NCI-H1417 (cell line): ENCODE data around the gene IPPK.
A peak's percentile ranks its signal among the peaks of the same experiment; 100 is the strongest.

Experiments
- DNase-seq, 3 experiments: peaks; one replicate each; lab custom pipeline; 2025; lab: John Stamatoyannopoulos, UW

Gene IPPK

DNA sequence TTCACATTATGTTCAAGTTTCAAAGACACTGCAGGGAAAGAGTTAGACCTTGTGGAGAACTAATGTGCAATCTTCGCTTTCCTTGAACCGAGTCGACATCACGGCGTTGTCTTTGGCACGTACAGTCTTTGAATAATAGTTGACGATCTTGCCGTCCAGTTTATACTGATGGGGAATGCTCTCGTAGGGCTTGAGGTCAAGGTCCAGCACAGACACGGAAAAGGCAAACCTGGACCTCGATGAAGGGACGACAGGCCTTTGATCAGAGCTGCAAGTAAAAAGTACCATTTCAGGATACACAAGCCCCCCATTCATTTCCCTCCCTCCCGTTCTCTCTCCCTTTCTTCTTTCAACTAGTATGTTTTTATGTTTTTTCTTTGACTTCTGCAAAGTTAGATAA is 54.1 kb downstream of the IPPK start:
- no peak for DNase-seq

DNA sequence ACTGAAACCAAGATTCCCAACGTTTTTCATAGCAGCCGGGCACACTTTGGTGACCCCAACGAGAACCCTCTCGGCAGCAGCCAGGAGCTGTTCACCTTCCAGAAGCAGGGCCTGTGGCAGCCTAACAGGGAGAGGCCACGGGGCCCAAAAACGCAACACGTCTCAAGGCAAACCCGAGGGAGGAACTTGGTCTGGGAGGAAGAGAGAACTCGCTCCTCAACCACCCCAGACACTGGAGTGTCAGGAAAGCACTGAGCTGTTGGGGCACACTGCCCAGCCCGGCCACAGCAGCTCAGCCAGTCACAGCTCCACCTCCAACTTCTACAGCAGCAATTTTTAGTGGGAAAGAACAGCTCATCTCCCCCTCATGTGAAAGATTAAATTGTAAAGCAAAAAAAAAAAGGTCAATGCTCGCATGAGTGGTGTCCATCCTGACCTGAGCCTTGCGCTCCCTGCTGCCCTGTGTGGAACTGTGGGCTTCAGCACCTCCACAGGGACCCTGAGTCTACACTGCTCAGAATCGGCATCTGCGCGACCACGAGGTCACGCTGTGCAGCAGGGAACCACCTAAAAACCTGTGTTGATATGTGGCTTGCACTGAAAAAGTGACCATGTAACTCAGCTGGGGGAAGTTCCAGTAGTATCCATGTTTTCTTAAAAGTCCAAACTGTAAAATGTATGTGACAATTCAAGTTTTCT is 55.0 kb downstream of the IPPK start:
- no peak for DNase-seq

DNA sequence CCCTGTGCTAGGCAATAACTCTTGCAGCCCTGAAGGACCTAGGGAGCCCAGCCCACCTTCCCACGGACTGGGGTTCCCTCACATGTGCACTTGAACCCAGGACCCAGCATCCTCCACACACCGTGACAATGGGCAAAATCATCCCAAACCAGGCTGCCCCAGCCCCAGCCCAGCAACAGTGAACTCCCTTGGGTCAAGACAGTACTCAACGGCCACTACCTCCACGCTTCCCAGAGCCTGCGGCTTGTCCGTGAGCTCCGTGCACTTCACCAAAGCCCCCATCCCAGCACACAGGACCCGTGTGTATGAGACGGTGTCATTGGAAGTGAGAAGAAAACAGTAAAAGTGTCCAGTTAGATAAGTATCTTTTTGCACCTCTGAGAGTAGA is 55.8 kb downstream of the IPPK start:
- DNase-seq: no peak

DNA sequence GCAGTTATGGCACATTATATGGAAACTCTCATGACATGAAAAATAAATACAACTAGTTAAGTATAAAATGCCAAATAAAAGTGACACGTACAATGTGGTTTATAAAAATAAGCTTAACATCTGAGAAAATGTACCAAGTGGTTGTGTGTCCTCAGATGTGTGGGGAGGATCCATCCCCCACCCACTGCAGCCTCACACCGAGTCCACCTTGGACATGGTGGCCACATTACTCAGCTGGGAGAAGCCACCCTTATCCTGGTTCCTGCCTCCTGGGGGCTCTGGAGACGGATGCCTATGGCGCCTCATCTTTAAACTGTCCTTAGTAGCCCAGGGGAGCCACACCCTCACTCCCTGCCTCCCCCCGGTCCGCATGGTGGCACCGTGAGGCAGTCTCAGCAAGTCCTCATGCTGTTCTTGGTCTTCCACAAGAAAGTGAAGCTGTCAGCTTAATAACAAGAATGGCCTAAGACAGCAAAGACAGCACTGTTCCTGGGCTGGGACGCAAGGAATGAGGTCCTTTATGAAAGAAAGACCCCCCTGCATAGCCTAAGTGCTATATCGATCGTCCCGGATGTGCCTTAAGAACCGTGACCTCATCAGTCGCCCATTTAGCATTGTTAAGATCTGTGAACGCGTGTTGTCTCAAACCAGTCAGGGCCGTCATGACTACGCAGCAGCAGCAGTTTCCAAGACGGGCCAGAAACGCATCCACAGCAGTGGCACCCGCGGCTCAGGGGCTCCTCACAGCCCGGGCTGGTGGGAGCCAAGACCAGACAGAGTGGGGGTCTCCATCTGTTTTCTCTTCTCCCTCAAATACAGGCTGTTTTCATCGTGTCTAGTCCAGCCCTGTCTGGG is 56.4 kb downstream of the IPPK start:
- no peak for DNase-seq

DNA sequence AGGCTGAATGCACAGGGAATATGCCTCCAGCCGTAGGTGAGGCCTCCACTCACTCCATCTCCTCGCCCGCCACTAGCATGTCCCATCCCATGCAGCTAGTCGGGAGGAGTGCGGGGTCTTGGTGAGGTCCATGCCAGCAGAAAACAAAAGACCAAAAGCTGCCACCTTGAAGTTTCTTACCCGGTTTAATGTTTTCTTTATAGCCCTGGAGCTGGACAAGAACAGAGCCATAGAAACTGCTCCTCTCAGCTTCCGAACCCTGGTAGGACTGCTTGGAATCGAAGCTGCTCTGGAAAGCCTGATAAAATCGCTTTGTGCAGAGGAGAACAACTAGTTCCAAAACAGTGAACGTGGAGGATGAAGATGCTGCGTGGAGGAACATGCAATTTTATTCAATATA is 57.1 kb downstream of the IPPK start:
- no peak for DNase-seq

DNA sequence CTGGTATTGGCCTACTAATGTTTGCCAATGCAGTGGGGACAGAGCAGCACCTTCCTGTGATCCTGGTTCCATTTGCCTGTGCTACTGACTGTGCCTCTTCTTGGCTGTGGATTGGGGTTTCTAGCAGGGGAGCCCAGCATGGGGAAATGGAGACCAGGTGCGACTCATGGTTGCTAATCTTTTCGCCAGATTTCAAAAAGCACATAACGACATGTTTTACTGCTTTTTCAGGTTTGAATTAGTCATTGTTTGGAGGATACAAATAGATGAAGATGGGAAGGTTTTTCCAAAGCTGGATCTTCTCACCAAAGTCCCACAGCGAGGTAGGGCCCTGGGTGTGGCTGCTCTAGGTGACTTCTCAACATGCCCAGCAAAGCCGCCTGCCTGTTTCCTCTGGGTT is 57.6 kb downstream of the IPPK start:
- no peak for DNase-seq

DNA sequence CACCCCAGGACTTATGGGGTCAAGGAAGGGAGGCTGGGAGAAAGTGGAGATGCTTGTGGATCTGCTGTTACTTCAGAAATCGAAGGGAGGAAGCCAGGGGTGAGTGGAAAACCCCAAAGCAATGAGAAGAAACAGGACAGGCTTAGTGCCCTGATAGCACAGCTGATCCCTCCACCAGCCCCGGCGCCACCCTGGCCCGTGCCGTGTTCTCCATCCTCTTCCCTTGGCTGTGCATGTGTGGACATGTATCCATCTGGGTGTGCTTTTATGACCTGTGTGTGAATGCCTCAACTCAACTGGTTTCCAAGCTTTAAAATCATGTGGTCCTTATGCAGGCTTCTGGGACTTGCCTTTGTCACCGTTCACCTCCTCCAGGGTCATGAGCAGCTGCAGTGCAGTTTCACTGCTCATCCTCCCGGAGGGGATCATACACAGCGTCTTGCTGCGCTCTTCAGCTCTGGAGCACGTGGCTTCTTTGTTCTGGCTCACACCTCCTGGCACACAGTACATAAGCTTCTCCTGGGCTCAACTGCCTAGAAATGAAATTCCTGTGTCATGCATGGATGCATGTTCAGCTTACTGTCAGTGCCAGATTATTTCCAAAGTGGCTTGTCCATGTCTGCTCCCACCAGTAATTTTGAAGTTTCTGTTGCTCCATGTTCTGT is 58.2 kb downstream of the IPPK start:
- DNase-seq: peak in 1 of 3 experiments; percentile 48

DNA sequence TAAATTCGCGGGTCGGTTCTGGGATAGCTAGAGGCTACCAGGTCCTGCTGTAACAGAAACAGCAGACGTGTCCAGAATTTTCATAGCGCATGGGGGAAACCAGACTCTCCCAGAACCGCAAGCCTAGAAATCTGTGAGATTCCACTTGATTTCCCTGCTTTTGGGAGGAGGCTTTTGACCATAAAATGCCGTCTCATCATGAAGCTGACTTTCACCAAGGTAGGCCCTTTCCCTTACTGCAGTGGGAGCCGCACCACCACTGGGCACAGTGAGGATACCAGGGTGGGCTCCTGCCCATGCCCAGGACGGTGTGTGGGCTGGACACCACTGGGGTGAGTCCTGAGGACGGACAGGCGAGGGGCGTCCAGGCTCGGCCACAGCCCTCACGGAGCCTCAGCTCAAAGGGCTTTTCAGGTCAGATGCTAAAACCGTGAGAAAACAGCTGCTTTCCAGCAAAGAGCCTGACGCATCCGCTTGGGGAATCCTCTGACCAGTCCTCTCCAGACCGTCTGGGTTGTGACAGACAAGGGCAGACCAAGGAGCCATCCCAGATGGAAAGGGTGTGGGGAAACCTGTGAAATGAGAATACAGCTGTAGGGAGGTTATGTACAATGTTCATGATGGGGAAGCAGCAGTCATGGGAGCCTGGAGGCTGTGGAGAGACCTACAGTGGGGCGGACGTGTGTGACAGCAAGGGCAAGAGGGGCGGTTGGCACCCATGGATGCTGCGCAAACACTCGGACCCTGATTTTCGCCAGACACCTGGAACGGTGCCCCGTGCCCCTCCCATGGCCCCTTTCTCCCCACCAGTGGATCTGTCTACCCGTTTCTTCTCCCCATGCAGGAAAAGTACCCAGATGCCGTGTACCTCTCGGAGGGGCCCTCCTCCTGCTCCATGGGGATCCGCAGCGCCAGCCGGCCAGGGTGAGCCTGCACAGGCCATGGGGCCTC is 59.2 kb downstream of the IPPK start:
- DNase-seq: no peak

DNA sequence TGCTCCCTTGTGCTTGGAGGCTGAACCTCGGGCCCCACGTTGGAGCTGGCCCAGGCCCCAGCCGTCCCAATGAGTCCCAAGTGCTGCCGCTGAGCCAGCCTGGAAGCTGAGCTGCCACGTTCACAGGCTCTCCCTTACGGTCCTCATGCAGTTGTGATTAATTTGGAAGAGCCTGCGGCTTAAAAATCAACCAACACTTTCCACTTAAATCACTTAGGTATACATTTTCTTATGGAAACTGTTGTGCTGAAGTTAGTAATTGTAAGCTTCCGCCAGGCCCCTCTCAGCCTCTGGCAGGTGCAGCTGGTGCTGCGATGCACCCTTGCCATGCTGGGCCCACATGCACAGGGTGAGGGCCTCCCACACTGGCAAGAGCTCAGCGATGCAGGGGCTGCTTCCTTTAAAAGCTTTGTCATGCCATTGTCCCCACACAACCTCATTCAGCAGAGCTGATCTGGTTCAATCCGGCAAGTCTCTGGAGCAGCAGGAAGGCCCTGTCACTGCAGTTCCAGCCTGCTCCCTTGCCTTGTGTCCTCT is 61.0 kb downstream of the IPPK start:
- peak; percentile 46 to 77 (median 71) for DNase-seq

DNA sequence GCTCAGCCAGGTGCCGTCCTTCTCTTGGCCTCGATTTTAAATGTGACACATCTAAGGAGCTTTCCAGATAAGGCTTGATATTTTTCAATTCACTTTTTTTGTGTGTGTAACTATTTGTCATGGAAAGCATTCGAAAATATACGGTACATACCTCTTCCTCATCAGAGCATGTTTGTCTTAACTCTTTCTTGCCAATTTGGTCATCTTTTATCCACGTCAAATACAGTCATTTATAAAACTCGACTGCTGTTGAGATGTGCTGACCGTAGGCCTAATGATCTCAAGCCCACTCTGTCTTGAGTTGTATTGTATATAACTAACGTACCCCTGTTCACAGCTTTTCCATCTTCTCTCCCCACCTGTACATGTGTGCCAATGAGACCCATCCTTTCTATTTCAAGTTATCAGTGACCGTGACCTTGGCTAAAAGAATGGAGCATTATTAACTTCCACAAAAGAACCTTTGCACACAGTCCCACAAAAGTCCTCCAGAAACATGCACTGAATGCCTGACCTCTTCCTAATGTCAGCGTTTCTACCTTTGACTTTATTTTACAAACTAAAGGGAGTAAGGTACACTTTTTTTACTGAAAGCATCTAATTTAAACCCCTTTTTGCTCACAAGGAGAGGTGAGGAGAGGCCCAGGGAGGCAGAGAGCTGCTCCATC is 61.6 kb downstream of the IPPK start:
- no peak for DNase-seq

DNA sequence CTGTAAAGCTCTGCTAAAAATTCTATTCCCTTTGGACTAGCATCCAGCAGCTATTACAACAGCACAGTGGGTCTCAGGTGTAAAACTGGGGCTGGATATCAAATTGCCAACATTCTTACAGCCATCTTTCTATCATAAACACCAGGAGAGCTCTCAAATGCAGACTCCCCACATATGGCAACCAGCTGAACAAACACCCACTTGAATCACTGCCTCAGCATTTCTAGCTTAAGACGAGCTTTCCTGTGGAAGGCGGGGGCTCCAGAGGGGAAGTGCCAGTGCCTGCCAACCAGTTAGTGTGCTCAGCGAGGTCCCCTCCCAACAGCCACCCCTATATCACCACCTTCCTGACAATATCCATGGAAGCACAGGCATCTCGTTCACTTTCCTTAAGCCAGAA is 62.2 kb downstream of the IPPK start:
- DNase-seq: peak; percentile 70 to 95 (median 79)

DNA sequence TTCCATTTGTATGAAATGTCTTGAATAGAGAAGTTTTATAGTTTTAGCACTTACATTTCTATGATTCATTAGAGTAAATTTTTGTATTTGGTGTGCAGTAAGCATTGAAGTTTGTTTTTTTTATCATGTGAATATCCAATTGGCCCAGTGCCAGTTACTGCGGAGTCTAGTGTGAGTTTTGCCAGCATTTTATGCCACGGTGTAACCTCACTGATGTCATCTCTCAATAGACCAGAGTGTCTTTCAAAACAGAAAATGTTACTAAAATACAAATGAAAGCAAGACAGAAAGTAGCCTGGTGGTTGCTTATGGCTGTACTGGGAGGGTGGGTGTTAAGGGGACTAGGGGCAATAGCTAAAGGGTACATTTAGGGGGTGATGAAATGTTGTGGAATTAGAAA is 62.8 kb downstream of the IPPK start:
- DNase-seq: peak in 1 of 3 experiments; percentile 42

DNA sequence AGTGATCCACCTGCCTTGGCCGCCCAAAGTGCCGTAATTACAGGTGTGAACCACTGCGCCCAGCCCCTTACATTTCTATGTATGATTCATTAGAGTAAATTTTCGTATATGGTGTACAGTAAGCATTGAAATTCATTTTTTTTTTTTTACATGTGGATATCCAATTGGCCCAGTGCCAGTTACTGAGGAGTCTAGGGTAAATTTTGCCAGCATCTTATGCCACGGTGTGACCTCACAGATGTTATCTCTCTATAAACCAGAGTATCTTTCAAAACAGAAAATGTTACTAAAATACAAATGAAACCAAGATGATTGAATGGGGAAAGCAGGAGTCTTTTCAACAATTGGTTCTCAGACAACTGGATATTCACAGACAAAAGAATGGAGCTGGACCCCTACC is 64.7 kb downstream of the IPPK start:
- DNase-seq: no peak

DNA sequence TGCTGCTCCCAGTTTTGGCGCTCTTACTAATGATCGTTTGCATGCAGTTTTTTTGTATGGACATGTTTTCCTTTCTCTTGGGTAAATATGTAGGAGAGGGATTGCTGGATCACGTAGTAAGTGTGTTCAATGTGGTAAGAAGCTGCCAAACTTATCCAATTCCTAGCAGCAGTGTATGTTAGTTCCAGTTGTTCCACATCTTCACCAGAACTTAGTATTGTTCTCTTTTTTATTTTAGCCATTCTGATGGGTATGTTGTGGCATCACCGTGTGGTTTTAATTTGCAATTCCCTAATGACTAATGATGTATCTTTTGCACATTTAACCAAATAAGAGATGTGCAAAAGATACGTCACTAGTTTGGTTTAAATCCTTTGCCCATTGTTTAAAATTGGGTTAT is 65.9 kb downstream of the IPPK start:
- no peak for DNase-seq

DNA sequence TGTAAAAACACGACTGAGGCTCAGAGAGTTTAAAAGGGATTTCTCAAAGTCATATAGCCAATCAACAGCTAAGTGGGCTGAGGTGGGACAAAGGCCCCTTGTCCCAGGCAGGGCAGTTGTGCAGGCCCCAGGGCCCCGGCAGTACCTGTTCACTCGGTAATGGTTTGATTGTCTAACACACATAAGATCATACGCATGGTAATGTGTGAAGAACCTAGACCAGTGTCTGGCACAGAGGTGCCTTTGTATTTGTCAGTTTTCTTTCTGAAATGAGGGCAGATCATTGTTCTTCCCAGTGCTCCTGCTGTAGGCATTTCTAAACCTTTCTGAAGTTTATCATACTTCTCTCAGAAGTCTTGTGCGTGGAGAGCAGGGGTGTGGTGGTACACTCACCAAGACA is 66.8 kb downstream of the IPPK start:
- no peak for DNase-seq

DNA sequence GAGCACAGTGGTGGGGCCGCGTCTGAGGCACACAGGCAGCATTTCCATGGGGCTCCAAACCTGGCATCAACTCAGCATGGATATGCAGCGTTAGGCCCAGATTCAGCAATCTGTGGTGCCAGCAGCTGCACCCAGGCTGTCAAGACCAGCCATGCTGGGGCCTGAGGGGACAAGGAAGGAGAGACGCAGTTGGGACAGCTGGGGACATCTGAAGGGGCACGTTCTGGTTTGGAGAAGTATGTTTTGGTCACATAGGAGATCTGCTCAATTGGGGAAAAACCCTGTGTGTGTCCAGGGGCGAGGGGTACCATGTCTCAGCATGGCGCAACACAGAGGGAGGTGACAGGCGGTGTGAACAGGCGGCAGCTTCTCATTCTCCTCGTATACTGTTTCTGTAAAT is 67.5 kb downstream of the IPPK start:
- DNase-seq: no peak

DNA sequence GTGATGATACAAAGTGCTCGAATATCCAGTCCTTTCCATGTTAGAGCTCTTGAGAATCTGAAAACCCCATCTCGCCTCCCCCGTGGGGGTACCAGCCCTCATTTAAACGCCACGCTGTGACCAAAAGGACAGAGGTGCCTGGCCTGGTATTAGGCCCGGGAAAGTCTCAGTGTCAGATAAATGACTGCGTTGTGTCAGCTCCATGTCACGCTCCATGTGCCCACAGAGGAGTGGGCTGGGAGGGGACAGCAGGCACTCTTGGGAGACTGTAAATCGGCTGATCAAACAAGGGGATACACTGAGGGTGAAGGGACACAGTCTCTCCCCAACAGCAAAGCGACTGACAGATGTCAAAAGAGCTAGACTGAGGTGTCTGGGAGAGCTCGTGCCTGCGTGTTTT is 68.5 kb downstream of the IPPK start:
- DNase-seq: no peak

DNA sequence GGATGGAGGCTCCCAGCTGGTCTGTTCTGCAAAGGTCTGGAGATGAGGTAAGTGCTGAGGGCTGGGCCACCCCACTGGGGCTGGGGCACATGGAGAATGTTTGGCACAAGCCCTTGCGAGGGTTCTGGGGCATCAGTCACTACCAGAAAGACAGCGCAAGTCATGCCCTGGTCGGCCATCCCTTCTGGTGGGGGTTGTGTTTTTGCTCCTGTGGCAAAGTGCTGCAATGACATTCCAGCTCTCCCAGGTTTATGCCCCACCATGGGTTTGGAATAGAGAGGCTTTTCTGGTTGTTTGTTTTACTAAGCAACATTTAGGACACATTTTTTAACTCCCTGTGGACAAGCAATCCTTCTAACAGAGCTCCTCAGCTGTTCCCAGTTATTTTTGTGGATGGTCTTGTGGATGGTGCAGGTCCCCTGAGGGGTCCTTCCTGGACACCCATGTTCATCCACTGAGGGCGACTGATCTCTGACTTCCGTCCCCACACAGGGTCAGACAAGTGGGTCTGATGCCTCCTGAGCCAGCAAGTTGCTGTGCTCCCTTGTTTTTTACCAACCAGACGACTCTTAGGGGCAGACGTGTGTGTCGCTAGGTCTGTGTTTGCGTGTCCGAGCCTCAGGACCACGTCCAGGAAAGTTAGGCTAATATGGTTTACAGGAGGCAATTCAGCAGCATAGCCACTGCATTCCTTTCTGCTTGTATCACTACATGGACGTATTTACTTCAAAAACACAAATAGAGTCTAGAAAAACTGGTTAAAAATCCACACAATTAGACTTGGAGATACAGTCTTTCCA is 69.3 kb downstream of the IPPK start:
- DNase-seq: no peak

DNA sequence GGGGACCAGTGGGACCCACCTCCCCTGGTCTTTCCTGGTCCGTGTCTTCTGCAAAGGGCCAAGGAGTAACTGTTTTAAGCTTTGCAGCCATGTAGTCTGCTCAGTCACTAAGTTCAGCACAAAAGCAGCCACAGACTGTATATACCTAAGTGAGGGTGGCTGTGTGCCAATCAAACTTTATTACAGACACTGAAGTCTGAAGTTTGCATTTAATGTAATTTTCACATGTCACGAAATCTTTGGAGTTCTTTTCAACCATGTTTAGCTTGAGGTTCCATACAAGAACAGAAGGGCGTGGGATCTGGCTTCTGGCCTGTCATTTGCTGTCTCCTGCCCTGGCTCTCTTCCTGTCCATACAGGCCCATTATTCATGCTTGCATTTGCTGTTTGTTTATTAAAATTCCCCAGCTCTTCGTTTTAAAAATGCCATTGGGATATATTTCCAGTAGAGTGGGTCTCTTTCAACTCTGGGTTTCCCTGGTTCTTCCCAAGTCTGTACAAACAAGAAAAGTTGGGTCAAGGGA is 69.9 kb downstream of the IPPK start:
- DNase-seq: no peak

DNA sequence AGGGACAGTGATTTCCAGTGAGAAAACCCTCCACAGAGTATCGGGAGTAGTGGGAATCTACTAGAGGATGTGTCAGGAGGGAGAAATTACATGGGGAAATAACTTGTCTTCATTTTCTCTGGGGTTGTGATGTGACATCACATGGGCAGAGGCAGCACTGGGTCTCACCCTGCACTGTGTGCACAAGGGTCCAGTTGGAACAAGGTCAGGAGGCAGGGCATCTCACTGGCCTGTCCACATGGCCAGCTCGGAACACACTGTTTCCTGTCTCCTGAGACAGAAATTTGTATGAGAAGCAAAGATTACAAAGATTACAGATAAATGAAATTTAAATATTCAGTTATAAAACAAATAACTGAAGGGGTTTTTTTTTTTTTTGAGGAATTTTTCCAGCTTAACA is 71.5 kb downstream of the IPPK start:
- DNase-seq: no peak
